H1 (cell line): Measurements from ENCODE around the gene ELP1. TPM values are rescaled to one million over a fixed set of nuclear protein-coding genes. Genes with fewer than 3 reads are reported as not detected.

ENCODE experiments used
- CTCF ChIA-PET: fragments of 300-600 bp; sonication (Branson Sonifier 250); formaldehyde crosslinking; loops from one replicate; lab custom pipeline; 2021; ENCODE audit not compliant: partially characterized antibody; lab: Charles Lee
- POLR2A ChIA-PET: fragments of 300-600 bp; sonication (Branson Sonifier 250); formaldehyde crosslinking; loops from one replicate; lab custom pipeline; 2021; ENCODE audit warnings: inconsistent platforms; ENCODE audit not compliant: partially characterized antibody; lab: Charles Lee
- DNase-seq, 2 experiments: peaks; one replicate each; pipeline versions ENCODE4 v3.0.0 to v3.0.0-alpha.2; 2010 to 2022; ENCODE audit warnings: low spot score in 2 of 2, low read depth in 1 of 2, mixed read lengths in 1 of 2
- FAIRE-seq: peaks from 2 replicates; lab custom pipeline; 2011; peaks lifted over from hg19 to GRCh38; lab: Jason Lieb, UNC
- H2AFZ ChIP-seq: 2 replicates; pipeline ENCODE4 v1.8.1; 2012; ENCODE audit warnings: low read length, inconsistent platforms
- H2AK5ac ChIP-seq: 2 replicates; pipeline ENCODE4 v1.6.1; 2013; ENCODE audit warnings: low read depth, low read length
- H2BK120ac ChIP-seq: replicated peaks from 2 replicates; pipeline ENCODE3; 2013; ENCODE audit warnings: low read depth, low read length, inconsistent platforms
- H2BK12ac ChIP-seq: 2 replicates; pipeline ENCODE4 v1.6.1; 2013; ENCODE audit warnings: low read depth, low read length
- H2BK15ac ChIP-seq: 2 replicates; pipeline ENCODE4 v1.6.1; 2013; ENCODE audit warnings: low read length
- H2BK20ac ChIP-seq: 2 replicates; pipeline ENCODE4 v1.6.1; 2013; ENCODE audit warnings: low read length
- H2BK5ac ChIP-seq: 2 replicates; pipeline ENCODE4 v1.6.1; 2013; ENCODE audit warnings: low read depth, low read length
- H3K14ac ChIP-seq: 2 replicates; pipeline ENCODE4 v1.6.1; 2013; ENCODE audit warnings: inconsistent platforms; ENCODE audit not compliant: insufficient read length
- H3K18ac ChIP-seq: 2 replicates; pipeline ENCODE4 v1.6.1; 2013; ENCODE audit warnings: low read length; ENCODE audit errors: extremely low read depth
- H3K23ac ChIP-seq: 2 replicates; pipeline ENCODE4 v1.6.1; 2013; ENCODE audit warnings: inconsistent platforms; ENCODE audit not compliant: insufficient read length
- H3K23me2 ChIP-seq: 2 replicates; pipeline ENCODE4 v1.6.1; 2013; ENCODE audit warnings: low read depth, low read length
- H3K27ac ChIP-seq: 2 replicates; pipeline ENCODE4 v1.6.1; 2011; ENCODE audit warnings: low read depth, low read length, inconsistent platforms
- H3K27me3 ChIP-seq, 4 experiments: replicated peaks in 1 of 4; 1 replicate in 1 of 4; 2 replicates in 3 of 4; pipeline versions ENCODE4 v1.6.1 to v1.8.1; 2011 to 2013; ENCODE audit warnings: low read length in 3 of 4, mild to moderate bottlenecking in 3 of 4, inconsistent platforms in 2 of 4, mixed read lengths in 2 of 4, moderate library complexity in 1 of 4; ENCODE audit not compliant: control insufficient read depth in 3 of 4, insufficient read depth in 3 of 4; ENCODE audit errors: extremely low read depth in 1 of 4
- H3K36me3 ChIP-seq, 4 experiments: 2 replicates each; pipeline versions ENCODE4 v1.6.1 to v1.8.1; 2011 to 2013; ENCODE audit warnings: mild to moderate bottlenecking in 4 of 4, low read length in 3 of 4, moderate library complexity in 2 of 4, control low read depth in 1 of 4, inconsistent platforms in 1 of 4; ENCODE audit not compliant: insufficient read depth in 4 of 4, control insufficient read depth in 2 of 4
- H3K4ac ChIP-seq: replicated peaks from 2 replicates; pipeline ENCODE3; 2013; ENCODE audit warnings: low read length, low read depth, mixed read lengths, inconsistent platforms; ENCODE audit not compliant: insufficient read length
- H3K4me1 ChIP-seq, 4 experiments: replicated peaks in 1 of 4; 1 replicate in 1 of 4; 2 replicates in 3 of 4; pipeline versions ENCODE4 v1.6.1 to v1.8.1; 2011 to 2013; ENCODE audit warnings: low read length in 3 of 4, inconsistent platforms in 2 of 4, mixed read lengths in 1 of 4; ENCODE audit not compliant: insufficient read depth in 4 of 4, control insufficient read depth in 3 of 4
- H3K4me2 ChIP-seq, 2 experiments: 2 replicates each; pipeline versions ENCODE4 v1.6.1 to v1.8.1; 2011 to 2013; ENCODE audit warnings: low read depth in 2 of 2, low read length in 2 of 2, control low read depth in 1 of 2, inconsistent platforms in 1 of 2, mild to moderate bottlenecking in 1 of 2; ENCODE audit not compliant: insufficient read depth in 1 of 2
- H3K4me3 ChIP-seq, 4 experiments: fragments of 200-600, 300-600 bp in 1 of 4; sonication (generic), shearing (Covaris generic), sonication (Bioruptor Twin) in 1 of 4; 2 replicates each; pipeline versions ENCODE4 v1.5.1 to v1.8.1; 2011 to 2016; ENCODE audit warnings: low read length in 4 of 4, low read depth in 3 of 4, control low read depth in 2 of 4, inconsistent platforms in 2 of 4, mild to moderate bottlenecking in 2 of 4, mixed read lengths in 1 of 4, moderate library complexity in 1 of 4; ENCODE audit not compliant: insufficient read depth in 2 of 4; ENCODE audit errors: extremely low read depth in 1 of 4
- H3K56ac ChIP-seq: replicated peaks from 2 replicates; pipeline ENCODE3; 2013; ENCODE audit warnings: low read depth, mild to moderate bottlenecking, mixed read lengths, low read length, inconsistent platforms; ENCODE audit not compliant: insufficient read length
- H3K79me1 ChIP-seq: 2 replicates; pipeline ENCODE4 v1.6.1; 2013; ENCODE audit warnings: low read depth, low read length, control low read depth
- H3K79me2 ChIP-seq, 2 experiments: 2 replicates each; pipeline versions ENCODE4 v1.6.1 to v1.8.1; 2012 to 2013; ENCODE audit warnings: low read length in 2 of 2, mild to moderate bottlenecking in 2 of 2, inconsistent platforms in 1 of 2; ENCODE audit not compliant: insufficient read depth in 2 of 2, control insufficient read depth in 1 of 2
- H3K9ac ChIP-seq, 4 experiments: replicated peaks in 1 of 4; 1 replicate in 1 of 4; 2 replicates in 3 of 4; pipeline versions ENCODE4 v1.6.1 to v1.8.1; 2011 to 2013; ENCODE audit warnings: low read depth in 3 of 4, low read length in 3 of 4, control low read depth in 2 of 4, mild to moderate bottlenecking in 2 of 4, moderate library complexity in 2 of 4, inconsistent platforms in 1 of 4; ENCODE audit errors: extremely low read depth in 1 of 4
- H3K9me3 ChIP-seq, 2 experiments: 2 replicates each; pipeline versions ENCODE4 v1.6.1 to v1.8.1; 2012 to 2013; ENCODE audit warnings: mild to moderate bottlenecking in 2 of 2, moderate library complexity in 2 of 2, control low read depth in 1 of 2, inconsistent platforms in 1 of 2, low read depth in 1 of 2, low read length in 1 of 2, mixed read lengths in 1 of 2; ENCODE audit not compliant: insufficient read depth in 2 of 2
- H4K20me1 ChIP-seq, 2 experiments: replicated peaks in 1 of 2; 2 replicates each; pipeline versions ENCODE3 to v1.8.1; 2011 to 2013; ENCODE audit warnings: inconsistent platforms in 2 of 2, low read length in 2 of 2, mild to moderate bottlenecking in 1 of 2; ENCODE audit not compliant: insufficient read depth in 2 of 2, control insufficient read depth in 1 of 2
- H4K5ac ChIP-seq: 2 replicates; pipeline ENCODE4 v1.6.1; 2013; ENCODE audit warnings: low read length, low read depth, mixed read lengths, inconsistent platforms; ENCODE audit not compliant: insufficient read length
- H4K8ac ChIP-seq: 2 replicates; pipeline ENCODE4 v1.8.0; 2013; ENCODE audit warnings: mild to moderate bottlenecking, moderate library complexity, low read length, inconsistent platforms; ENCODE audit not compliant: insufficient read depth; ENCODE audit errors: extremely low read depth
- H4K91ac ChIP-seq: replicated peaks from 2 replicates; pipeline ENCODE3; 2013; ENCODE audit warnings: low read length, mixed read lengths, inconsistent platforms; ENCODE audit not compliant: insufficient read length
- BRCA1 ChIP-seq: IDR thresholded peaks from 2 replicates; pipeline ENCODE4 v1.6.1; 2012; ENCODE audit warnings: low read depth, low read length, improper control_type of control experiment
- CBX8 ChIP-seq: fragments of 300-800, 300-1000 bp; sonication (generic); IDR thresholded peaks from 2 replicates; pipeline ENCODE4 v1.7.1; 2016; ENCODE audit warnings: low read depth, low read length, borderline replicate concordance
- JUND ChIP-seq: IDR thresholded peaks from 2 replicates; pipeline ENCODE4 v1.6.1; 2011; ENCODE audit warnings: mild to moderate bottlenecking, improper control_type of control experiment, low read length
- KDM4A ChIP-seq: IDR thresholded peaks from one replicate; pipeline ENCODE4 v1.7.1; 2012; ENCODE audit warnings: low read depth, mild to moderate bottlenecking, moderate library complexity, low read length, inconsistent platforms; ENCODE audit not compliant: severe bottlenecking
- NANOG ChIP-seq: IDR thresholded peaks from 2 replicates; pipeline ENCODE4 v1.6.1; 2011; ENCODE audit warnings: low read length, low read depth, mild to moderate bottlenecking, inconsistent platforms; ENCODE audit not compliant: insufficient read depth, poor library complexity, severe bottlenecking
- TEAD4 ChIP-seq: IDR thresholded peaks from 2 replicates; pipeline ENCODE4 v1.6.1; 2012; ENCODE audit warnings: low read depth, low read length, inconsistent platforms, mixed read lengths
- WGBS, 2 experiments: shearing (Covaris generic) in 1 of 2; methylation state at CpG; one replicate each; pipeline versions ENCODE4 v1.1.6 to v1.1.7; 2013 to 2015; ENCODE audit warnings: low lambda C conversion rate in 2 of 2, mixed read lengths in 2 of 2, inconsistent platforms in 1 of 2, low coverage in 1 of 2, missing lambda C conversion rate in 1 of 2; ENCODE audit not compliant: insufficient replicate concordance in 2 of 2, insufficient coverage in 1 of 2, insufficient read length in 1 of 2; ENCODE audit errors: extremely low coverage in 1 of 2, missing lambda C conversion rate in 1 of 2; 5-methylcytosine and 5-hydroxymethylcytosine counted together
- polyA plus RNA-seq, 7 experiments: library from polyadenylated mRNA; depleted of rRNA in 3 of 7; stranded (reverse) in 5 of 7; unstranded in 2 of 7; fragments of >200 nt in 5 of 7; fragments of 200-250 nt in 2 of 7; gene quantifications; 1 replicate in 5 of 7; 2 replicates in 1 of 7; 4 replicates in 1 of 7; pipeline versions ENCODE4 v1.2.1 to v1.2.3, GENCODE V29; 2011 to 2013; ENCODE audit warnings: missing spikeins in 2 of 7, mixed read lengths in 2 of 7
- total RNA-seq: library from RNA; stranded (reverse); fragmentation: NEBNext Ultra II Directional; extraction: Animal tissue kit (Norgen Biotek cat#: 25700); gene quantifications from 2 replicates; pipeline ENCODE4 v1.2.1, GENCODE V29; 2021
- TF ChIP-seq, protein P1 (sequence below): IDR thresholded peaks from 2 replicates; pipeline ENCODE4 v1.6.1; 2012; ENCODE audit warnings: inconsistent platforms

Gene ELP1
- total and polyA plus RNA-seq, 2 of the 8 experiments (the other 6 are each of a cell fraction or from before 2014, with no cell fraction given) = 13.9 to 31.3 TPM

DNA sequence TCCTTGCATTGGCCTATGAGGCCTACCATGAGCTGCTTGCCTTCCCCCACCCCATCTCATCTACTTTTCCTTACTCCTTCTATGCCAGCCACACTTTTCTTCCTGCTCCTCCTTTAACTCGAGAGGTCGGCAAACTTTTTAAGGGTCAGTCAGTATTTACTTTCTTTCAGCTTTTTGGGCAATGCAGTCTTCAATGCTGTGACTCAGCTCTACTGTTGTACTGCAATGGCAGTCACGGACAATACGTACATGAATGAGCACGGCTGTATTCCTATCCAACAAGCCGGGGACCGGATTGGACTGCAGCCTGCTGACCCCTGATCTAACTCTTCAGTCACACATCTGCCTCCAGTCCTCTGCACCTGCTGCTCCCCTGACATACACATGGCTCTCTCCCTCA, 72.5 kb downstream of the ELP1 start:
- Histone ChIP-seq H4K20me1 (no peaks in the 10 kb centered on the region), H3K4me2 (no peak overlapping the region), H4K5ac (no peak overlapping the region), H2BK12ac (no peak overlapping the region), H3K23me2 (no peaks in the 10 kb centered on the region), H3K14ac (no peak overlapping the region), H2BK5ac (no peak overlapping the region), H3K9me3 (0 out of 4 replicates have a peak, but pooled peaks cover 0 to 3% of the 10 kb centered on the region in 2 experiments), H2AFZ (no peak overlapping the region), H2BK120ac (no peak overlapping the region), H3K4me3 (no peak overlapping the region), H3K36me3 (no peaks in the 10 kb centered on the region), H3K9ac (no peak overlapping the region), H3K79me2 (no peaks in the 10 kb centered on the region), H3K4ac (no peak overlapping the region), H3K27me3 (no peaks in the 10 kb centered on the region), H4K91ac (no peak overlapping the region), H3K18ac (no peak overlapping the region), H3K4me1 (no peaks in the 10 kb centered on the region), H2AK5ac (no peak overlapping the region), H2BK20ac (no peak overlapping the region), H2BK15ac (no peak overlapping the region), H3K23ac (no peak overlapping the region), H3K79me1 (no peaks in the 10 kb centered on the region), H3K56ac (no peak overlapping the region), H4K8ac (no peak overlapping the region), H3K27ac (no peak overlapping the region)
- POLR2A ChIA-PET = no interaction called here
- CTCF ChIA-PET = no interaction called here
- DNase-seq (no peak), FAIRE-seq (no peak)
- WGBS, 2 experiments = 64% methylated on average over 7 of the region's 7 CpGs; no CpG with 5 or more reads in 1 of the 2 experiments
- TF ChIP-seq KDM4A = no peak
- TF ChIP-seq, protein P1, sequence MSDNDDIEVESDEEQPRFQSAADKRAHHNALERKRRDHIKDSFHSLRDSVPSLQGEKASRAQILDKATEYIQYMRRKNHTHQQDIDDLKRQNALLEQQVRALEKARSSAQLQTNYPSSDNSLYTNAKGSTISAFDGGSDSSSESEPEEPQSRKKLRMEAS = no peak
- no peak for TF ChIP-seq CBX8
- TF ChIP-seq JUND = no peak
- TF ChIP-seq NANOG = no peak
- TF ChIP-seq BRCA1 = no peak
- no peak for TF ChIP-seq TEAD4
